ENCODE data around the gene BTD. TPM values are rescaled to one million over a fixed set of nuclear protein-coding genes. Genes with fewer than 3 reads are reported as not detected.

Gene BTD
- total and polyA plus RNA-seq, 2 experiments from 2014 or later: 17.8 to 20.0 TPM

GRCh38 chr3:15660055-15660935 is 58.8 kb downstream of the BTD start (continued):
- no peak for TF ChIP-seq ZNF462 (CRISPR knock-in tag; IDR thresholded peaks at IDR 0.05)
- no peak for TF ChIP-seq NANOG (IDR thresholded peaks at IDR 0.05; ENCODE audit: borderline replicate concordance)
- TF ChIP-seq JUNB (IDR thresholded peaks at IDR 0.05; ENCODE audit: unreplicated experiment): no peak
- TF ChIP-seq EZH2phosphoT487 (IDR thresholded peaks at IDR 0.05; ENCODE audit: unreplicated experiment): no peak
- no peak for TF ChIP-seq CREB1 (CRISPR knock-in tag; IDR thresholded peaks at IDR 0.05; ENCODE audit: low read depth)
- no peak for TF ChIP-seq ZNF331 (CRISPR knock-in tag; IDR thresholded peaks at IDR 0.05; ENCODE audit: low read depth)

- H3K36me3 ChIP-seq (ENCODE audit: insufficient read depth): no peaks in the 10 kb centered on the region
- Mint-ChIP-seq H3K9me3 (peaks cover 10% of the 10 kb centered on the region; the same call in 2 of the 3 replicates), H3K27me3 (ENCODE audit: insufficient read depth, low read depth, poor library complexity) (no peaks in the 10 kb centered on the region), H3K4me3 (no peak overlapping the region), H3K4me1 (peaks cover 11% of the 10 kb centered on the region), H3K27ac (no peak overlapping the region), H3K36me3 (ENCODE audit: low read depth) (peaks cover 11% of the 10 kb centered on the region; the same call in 2 of the 3 replicates)
- ATAC-seq (no peak), DNase-seq (ENCODE audit: low spot score) (no peak)
- H4K20me1 ChIP-seq (replicated peaks; ENCODE audit: insufficient read depth): no peaks in the 10 kb centered on the region
- H3K27me3 ChIP-seq (ENCODE audit: insufficient read depth): no peaks in the 10 kb centered on the region
- peaks cover 15% of the 10 kb centered on the region for H3K4me1 ChIP-seq (ENCODE audit: insufficient read depth)
- no peaks in the 10 kb centered on the region for H3F3A ChIP-seq (replicated peaks; ENCODE audit: low read depth)
- no peaks in the 10 kb centered on the region for H3K79me2 ChIP-seq (replicated peaks; ENCODE audit: insufficient read depth)
- no peak overlapping the region for H2AFZ ChIP-seq
- no peak overlapping the region for H3K4me2 ChIP-seq
- no peak overlapping the region for H3K27ac ChIP-seq (ENCODE audit: low read depth)
- no peak overlapping the region for H3K4me3 ChIP-seq
- TF ChIP-seq EZH2phosphoT487 (IDR thresholded peaks at IDR 0.05; ENCODE audit: unreplicated experiment) (no peak), ZNF114 (CRISPR knock-in tag; IDR thresholded peaks at IDR 0.05) (no peak), CREB1 (CRISPR knock-in tag; IDR thresholded peaks at IDR 0.05; ENCODE audit: low read depth) (no peak)
- H3K9me2 ChIP-seq (ENCODE audit: insufficient read depth): no peaks in the 10 kb centered on the region
Observed at GRCh38 chr3:15664144-15664543, 62.6 kb downstream of the BTD start.
